Mucosa of descending colon (tissue), 3 donors: Measurements from ENCODE around the gene EVI2B. TPM values are rescaled to one million over a fixed set of nuclear protein-coding genes. Genes with fewer than 3 reads are reported as not detected.

Experiments
- ATAC-seq: fragments of 200-7000 bp; cut with Tn5 transposase; one replicate; pipeline ENCODE4 v1.9.1; 2020; ENCODE audit warnings: mild to moderate bottlenecking, moderate library complexity
- DNase-seq, 3 donors: peaks; one replicate each; pipeline ENCODE4 v3.0.0-alpha.2; 2020
- H3K36me3 ChIP-seq: fragments of 200-600 bp; one replicate; pipeline ENCODE4 v1.8.0; 2021; ENCODE audit warnings: low read depth, mild to moderate bottlenecking
- H3K4me1 ChIP-seq: fragments of 200-600 bp; one replicate; pipeline ENCODE4 v1.8.0; 2021; ENCODE audit warnings: low read depth, mild to moderate bottlenecking
- H3K4me3 ChIP-seq: fragments of 200-600 bp; one replicate; pipeline ENCODE4 v1.8.0; 2021; ENCODE audit warnings: mild to moderate bottlenecking
- H3K9me3 ChIP-seq: fragments of 200-600 bp; one replicate; pipeline ENCODE4 v1.8.0; 2021; ENCODE audit warnings: mild to moderate bottlenecking
- intact Hi-C, 2 donors: fragments of 100-400 bp; cut with DNase I in 1 of 2; cut with micrococcal nuclease in 1 of 2; formaldehyde crosslinking; loops; one replicate each; pipeline versions ENCODE4 v1.11.0 to v1.11.1; 2022; cut with DNase I, micrococcal nuclease
- total RNA-seq, 3 donors: library from RNA; stranded (reverse); fragmentation: NEBNext Ultra II Directional in 2 of 3; extraction: Animal tissue kit (Norgen Biotek cat#: 25700) in 2 of 3; gene quantifications; one replicate each; pipeline versions ENCODE4 v1.2.1 to v1.2.4, GENCODE V29; 2021 to 2023
- TF ChIP-seq, protein P1 (sequence below): fragments of 200-600 bp; IDR thresholded peaks from one replicate; pipeline ENCODE4 v1.8.0; 2022; ENCODE audit warnings: antibody characterized with exemption, mild to moderate bottlenecking
- donor health status: DM: no; HTN: no; CAD: no; lungs with moderate emphysema.
- donor health status: DM: no; HTN: no; CAD: no.
- donor health status: DM: no; HTN: yes; CAD: no.

EVI2B gene
- total RNA-seq, 3 donors from 2014 or later: 3.3 to 9.5 (median 7.8) TPM

DNA sequence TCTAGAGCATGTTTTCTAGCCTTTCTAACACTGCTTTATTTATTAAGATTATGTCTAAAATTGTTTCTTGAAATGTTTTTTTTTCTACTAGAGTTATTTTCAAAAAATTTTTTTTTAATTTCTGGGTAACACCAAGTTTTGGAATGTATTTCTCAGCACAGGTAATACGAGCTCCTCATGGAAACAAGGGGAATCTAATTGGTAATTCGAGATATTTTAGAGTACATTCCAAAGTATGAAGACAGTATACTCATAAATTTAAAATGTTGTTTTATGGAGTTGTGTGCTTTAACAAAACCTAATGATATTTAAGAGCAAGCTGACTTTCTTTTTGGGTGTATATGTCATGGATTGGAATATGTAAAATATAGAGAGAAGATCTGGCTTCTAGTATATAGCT is 59.2 kb downstream of the EVI2B start:
- no peaks in the 10 kb centered on the region for H3K36me3 ChIP-seq
- no peaks in the 10 kb centered on the region for H3K9me3 ChIP-seq
- ATAC-seq: no peak
- intact Hi-C loops: no loop called here
- TF ChIP-seq, protein P1, sequence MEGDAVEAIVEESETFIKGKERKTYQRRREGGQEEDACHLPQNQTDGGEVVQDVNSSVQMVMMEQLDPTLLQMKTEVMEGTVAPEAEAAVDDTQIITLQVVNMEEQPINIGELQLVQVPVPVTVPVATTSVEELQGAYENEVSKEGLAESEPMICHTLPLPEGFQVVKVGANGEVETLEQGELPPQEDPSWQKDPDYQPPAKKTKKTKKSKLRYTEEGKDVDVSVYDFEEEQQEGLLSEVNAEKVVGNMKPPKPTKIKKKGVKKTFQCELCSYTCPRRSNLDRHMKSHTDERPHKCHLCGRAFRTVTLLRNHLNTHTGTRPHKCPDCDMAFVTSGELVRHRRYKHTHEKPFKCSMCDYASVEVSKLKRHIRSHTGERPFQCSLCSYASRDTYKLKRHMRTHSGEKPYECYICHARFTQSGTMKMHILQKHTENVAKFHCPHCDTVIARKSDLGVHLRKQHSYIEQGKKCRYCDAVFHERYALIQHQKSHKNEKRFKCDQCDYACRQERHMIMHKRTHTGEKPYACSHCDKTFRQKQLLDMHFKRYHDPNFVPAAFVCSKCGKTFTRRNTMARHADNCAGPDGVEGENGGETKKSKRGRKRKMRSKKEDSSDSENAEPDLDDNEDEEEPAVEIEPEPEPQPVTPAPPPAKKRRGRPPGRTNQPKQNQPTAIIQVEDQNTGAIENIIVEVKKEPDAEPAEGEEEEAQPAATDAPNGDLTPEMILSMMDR: no peak
- DNase-seq: no peak
- no peaks in the 10 kb centered on the region for H3K4me1 ChIP-seq
- H3K4me3 ChIP-seq: no peak overlapping the region

Other genes with a start within 250 kb of the EVI2B start
- gene NF1, start 219.1 kb downstream of the EVI2B start, total RNA-seq: 10 to 100 TPM; 51.9 to 67.6 (median 52.4) TPM
- 1 to 10 TPM in 1 of 3 donors, under 1 TPM in 1, not detected in 1; 0.51 to 1.5 TPM for gene OMG, start 16.8 kb downstream of the EVI2B start, total RNA-seq
- 1 to 10 TPM; 2.8 to 6.0 (median 4.0) TPM for gene EVI2A, start 7.6 kb upstream of the EVI2B start, total RNA-seq
- 10 to 100 TPM; 24.5 to 49.9 (median 40.7) TPM for gene RAB11FIP4, start 77.6 kb upstream of the EVI2B start, total RNA-seq